GM13976 (cell line): ENCODE data around the gene NEU2.
"Not testable (repeated sequence)": the region's sequence is repeated elsewhere in the genome, so short reads cannot be mapped to it uniquely, and the experiment has no call there.

Source experiments
- DNase-seq: peaks from one replicate; pipeline ENCODE4 v3.0.0; 2012; ENCODE audit warnings: low spot score
- CTCF ChIP-seq: IDR thresholded peaks from 2 replicates; pipeline ENCODE4 v1.5.1; 2012; ENCODE audit warnings: borderline replicate concordance, mild to moderate bottlenecking; ENCODE audit not compliant: insufficient read depth; ENCODE audit errors: extremely low read depth, missing control alignments, control extremely low read depth
- in situ Hi-C: fragments of 300-500 bp; cut with MboI; formaldehyde crosslinking; loops from one replicate; pipeline ENCODE4 v1.12.0; 2022; ENCODE audit warnings: low sequenced_read_pairs, mixed read lengths, inconsistent platforms; ENCODE audit not compliant: unreplicated experiment

Gene NEU2

GRCh38 chr2:233064530-233065199 is 32.2 kb downstream of the NEU2 start:
- no peak for TF ChIP-seq CTCF
- no peak for DNase-seq
- in situ Hi-C loops, result loop anchor here (10.0 kb wide), 1 partner anchor 180 kb away; no protein-coding TSS in a partner anchor

- in situ Hi-C loops, result loop anchor here (10.0 kb wide), 1 partner anchor 180 kb away; no protein-coding TSS in a partner anchor
- not testable (repeated sequence) for DNase-seq
Observed at GRCh38 chr2:233065200-233065589, 32.7 kb downstream of the NEU2 start.

GRCh38 chr2:233065954-233066470 is 33.5 kb downstream of the NEU2 start:
- TF ChIP-seq CTCF, result no peak
- in situ Hi-C loops, result loop anchor here (10.0 kb wide), 1 partner anchor 179 kb away; no protein-coding TSS in a partner anchor
- no peak for DNase-seq

- in situ Hi-C loops, result loop anchor here (10.0 kb wide), 1 partner anchor 176 kb away; no protein-coding TSS in a partner anchor
- no peak for TF ChIP-seq CTCF
- no peak for DNase-seq
Observed at GRCh38 chr2:233068762-233069418, 36.4 kb downstream of the NEU2 start.

GRCh38 chr2:233072838-233073237 is 40.4 kb downstream of the NEU2 start:
- no peak for DNase-seq
- in situ Hi-C loops, result no loop called here

GRCh38 chr2:233074106-233074505 is 41.6 kb downstream of the NEU2 start:
- in situ Hi-C loops, result no loop called here
- no peak for DNase-seq
- no peak for TF ChIP-seq CTCF

More at GRCh38 chr2:233072838-233073237, 40.4 kb downstream of the NEU2 start:
- TF ChIP-seq CTCF, result no peak

- in situ Hi-C loops, result no loop called here
- no peak for DNase-seq
- TF ChIP-seq CTCF, result no peak
Observed at GRCh38 chr2:233075141-233075965, 42.9 kb downstream of the NEU2 start.
